Stimulated activated effector memory CD8-positive, alpha-beta T cell treated with anti-CD3 and anti-CD28 coated beads, Interleukin-12 subunit alpha, Interleukin-12 subunit beta, amount 100 ng/mL, for 72 hours (primary cell): ENCODE data around the gene KBTBD12.

Experiments
- ATAC-seq: fragments of 150-1000 bp; cut with Tn5 transposase; 2 replicates; pipeline ENCODE4 v1.10.0; 2021
- DNase-seq, 2 donors: peaks; one replicate each; pipeline ENCODE4 v3.0.0; 2021 to 2022; ENCODE audit warnings: low spot score in 2 of 2
- H3K27ac Mint-ChIP-seq: one replicate; pipeline ENCODE4 v1.8.0; 2022; ENCODE audit warnings: mild to moderate bottlenecking, mixed read lengths
- H3K36me3 Mint-ChIP-seq: one replicate; pipeline ENCODE4 v1.8.0; 2022; ENCODE audit warnings: mild to moderate bottlenecking, mixed read lengths
- H3K4me1 Mint-ChIP-seq: one replicate; pipeline ENCODE4 v1.8.0; 2022; ENCODE audit warnings: mixed read lengths
- H3K4me3 Mint-ChIP-seq: one replicate; pipeline ENCODE4 v1.8.0; 2022; ENCODE audit warnings: mild to moderate bottlenecking, mixed read lengths
- H3K9me3 Mint-ChIP-seq: one replicate; pipeline ENCODE4 v1.8.0; 2022; ENCODE audit warnings: mixed read lengths

KBTBD12 gene

GRCh38 chr3:127998596-127998995 is 83.6 kb downstream of the KBTBD12 start:
- Mint-ChIP-seq H3K9me3 (no peaks in the 10 kb centered on the region), H3K4me3 (no peak overlapping the region), H3K36me3 (no peaks in the 10 kb centered on the region), H3K4me1 (no peaks in the 10 kb centered on the region), H3K27ac (no peak overlapping the region)
- no peak for DNase-seq
- ATAC-seq, result no peak

GRCh38 chr3:127999509-128000106 is 84.6 kb downstream of the KBTBD12 start:
- Mint-ChIP-seq H3K36me3 (no peaks in the 10 kb centered on the region), H3K9me3 (no peaks in the 10 kb centered on the region), H3K27ac (no peak overlapping the region), H3K4me1 (no peaks in the 10 kb centered on the region), H3K4me3 (no peak overlapping the region)
- ATAC-seq (no peak), DNase-seq (no peak)

GRCh38 chr3:128001576-128001975 is 86.5 kb downstream of the KBTBD12 start:
- Mint-ChIP-seq H3K27ac (no peak overlapping the region), H3K4me1 (no peaks in the 10 kb centered on the region), H3K36me3 (no peaks in the 10 kb centered on the region), H3K4me3 (no peak overlapping the region), H3K9me3 (no peaks in the 10 kb centered on the region)
- ATAC-seq (no peak), DNase-seq (no peak)

- no peak overlapping the region for H3K27ac Mint-ChIP-seq
- no peaks in the 10 kb centered on the region for H3K9me3 Mint-ChIP-seq
- H3K4me3 Mint-ChIP-seq, result no peak overlapping the region
- H3K4me1 Mint-ChIP-seq, result no peaks in the 10 kb centered on the region
- no peaks in the 10 kb centered on the region for H3K36me3 Mint-ChIP-seq
- ATAC-seq (no peak), DNase-seq (no peak)
Observed at GRCh38 chr3:128004661-128005060, 89.6 kb downstream of the KBTBD12 start.

GRCh38 chr3:128006061-128007032 is 91.3 kb downstream of the KBTBD12 start:
- DNase-seq, result no peak
- Mint-ChIP-seq H3K36me3 (no peaks in the 10 kb centered on the region), H3K9me3 (no peaks in the 10 kb centered on the region), H3K4me1 (no peaks in the 10 kb centered on the region), H3K27ac (no peak overlapping the region), H3K4me3 (no peak overlapping the region)
- ATAC-seq, result no peak

GRCh38 chr3:128007033-128007424 is 92.0 kb downstream of the KBTBD12 start:
- Mint-ChIP-seq H3K27ac (no peak overlapping the region), H3K4me3 (no peak overlapping the region), H3K9me3 (no peaks in the 10 kb centered on the region), H3K4me1 (no peaks in the 10 kb centered on the region), H3K36me3 (no peaks in the 10 kb centered on the region)
- DNase-seq (no peak), ATAC-seq (no peak)

GRCh38 chr3:128009952-128010846 is 95.2 kb downstream of the KBTBD12 start:
- no peak overlapping the region for H3K27ac Mint-ChIP-seq

GRCh38 chr3:128011140-128011539 is 96.1 kb downstream of the KBTBD12 start:
- DNase-seq, result no peak
- no peak overlapping the region for H3K4me3 Mint-ChIP-seq
- no peak overlapping the region for H3K27ac Mint-ChIP-seq
- no peaks in the 10 kb centered on the region for H3K36me3 Mint-ChIP-seq
- H3K9me3 Mint-ChIP-seq, result no peaks in the 10 kb centered on the region
- ATAC-seq, result no peak
- no peaks in the 10 kb centered on the region for H3K4me1 Mint-ChIP-seq

More at GRCh38 chr3:128009952-128010846, 95.2 kb downstream of the KBTBD12 start:
- Mint-ChIP-seq H3K4me3 (no peak overlapping the region), H3K36me3 (no peaks in the 10 kb centered on the region), H3K4me1 (no peaks in the 10 kb centered on the region), H3K9me3 (no peaks in the 10 kb centered on the region)
- peak; percentile 19 for ATAC-seq
- no peak for DNase-seq

- DNase-seq, result no peak
- Mint-ChIP-seq H3K27ac (no peak overlapping the region), H3K4me3 (no peak overlapping the region), H3K4me1 (no peaks in the 10 kb centered on the region), H3K36me3 (no peaks in the 10 kb centered on the region), H3K9me3 (no peaks in the 10 kb centered on the region)
- no peak for ATAC-seq
Observed at GRCh38 chr3:128012050-128012449, 97.0 kb downstream of the KBTBD12 start.

- H3K4me3 Mint-ChIP-seq, result no peak overlapping the region
- H3K4me1 Mint-ChIP-seq, result no peaks in the 10 kb centered on the region
- H3K9me3 Mint-ChIP-seq, result no peaks in the 10 kb centered on the region
- no peaks in the 10 kb centered on the region for H3K36me3 Mint-ChIP-seq
- ATAC-seq, result no peak
- DNase-seq, result no peak
- no peak overlapping the region for H3K27ac Mint-ChIP-seq
Observed at GRCh38 chr3:128014548-128014947, 99.5 kb downstream of the KBTBD12 start.

- DNase-seq, result no peak
- no peak for ATAC-seq
- Mint-ChIP-seq H3K36me3 (no peaks in the 10 kb centered on the region), H3K9me3 (no peaks in the 10 kb centered on the region), H3K4me1 (no peaks in the 10 kb centered on the region), H3K27ac (no peak overlapping the region), H3K4me3 (no peak overlapping the region)
Observed at GRCh38 chr3:128016502-128016901, 101.5 kb downstream of the KBTBD12 start.

GRCh38 chr3:128021768-128022372 is 106.8 kb downstream of the KBTBD12 start:
- DNase-seq (no peak), ATAC-seq (no peak)
- H3K27ac Mint-ChIP-seq, result no peak overlapping the region
- no peaks in the 10 kb centered on the region for H3K9me3 Mint-ChIP-seq
- H3K36me3 Mint-ChIP-seq, result no peaks in the 10 kb centered on the region
- H3K4me1 Mint-ChIP-seq, result no peaks in the 10 kb centered on the region
- H3K4me3 Mint-ChIP-seq, result no peak overlapping the region

- no peak overlapping the region for H3K4me3 Mint-ChIP-seq
- no peaks in the 10 kb centered on the region for H3K9me3 Mint-ChIP-seq
- DNase-seq (no peak), ATAC-seq (no peak)
- H3K4me1 Mint-ChIP-seq, result no peaks in the 10 kb centered on the region
- no peak overlapping the region for H3K27ac Mint-ChIP-seq
- no peaks in the 10 kb centered on the region for H3K36me3 Mint-ChIP-seq
Observed at GRCh38 chr3:128033102-128033501, 118.1 kb downstream of the KBTBD12 start.

GRCh38 chr3:128036119-128036518 is 121.1 kb downstream of the KBTBD12 start:
- Mint-ChIP-seq H3K4me1 (no peaks in the 10 kb centered on the region), H3K27ac (no peak overlapping the region), H3K36me3 (no peaks in the 10 kb centered on the region), H3K9me3 (no peaks in the 10 kb centered on the region), H3K4me3 (no peak overlapping the region)
- no peak for DNase-seq
- ATAC-seq, result no peak
